ENCODE measurements around the gene LNPEP. TPM values are rescaled to one million over a fixed set of nuclear protein-coding genes. Genes with fewer than 3 reads are reported as not detected.

Gene LNPEP
- total and polyA plus RNA-seq, 2 of the 13 experiments (the other 11 are each of a cell fraction or from before 2014, with no cell fraction given): 8.0 to 16.9 TPM

DNA sequence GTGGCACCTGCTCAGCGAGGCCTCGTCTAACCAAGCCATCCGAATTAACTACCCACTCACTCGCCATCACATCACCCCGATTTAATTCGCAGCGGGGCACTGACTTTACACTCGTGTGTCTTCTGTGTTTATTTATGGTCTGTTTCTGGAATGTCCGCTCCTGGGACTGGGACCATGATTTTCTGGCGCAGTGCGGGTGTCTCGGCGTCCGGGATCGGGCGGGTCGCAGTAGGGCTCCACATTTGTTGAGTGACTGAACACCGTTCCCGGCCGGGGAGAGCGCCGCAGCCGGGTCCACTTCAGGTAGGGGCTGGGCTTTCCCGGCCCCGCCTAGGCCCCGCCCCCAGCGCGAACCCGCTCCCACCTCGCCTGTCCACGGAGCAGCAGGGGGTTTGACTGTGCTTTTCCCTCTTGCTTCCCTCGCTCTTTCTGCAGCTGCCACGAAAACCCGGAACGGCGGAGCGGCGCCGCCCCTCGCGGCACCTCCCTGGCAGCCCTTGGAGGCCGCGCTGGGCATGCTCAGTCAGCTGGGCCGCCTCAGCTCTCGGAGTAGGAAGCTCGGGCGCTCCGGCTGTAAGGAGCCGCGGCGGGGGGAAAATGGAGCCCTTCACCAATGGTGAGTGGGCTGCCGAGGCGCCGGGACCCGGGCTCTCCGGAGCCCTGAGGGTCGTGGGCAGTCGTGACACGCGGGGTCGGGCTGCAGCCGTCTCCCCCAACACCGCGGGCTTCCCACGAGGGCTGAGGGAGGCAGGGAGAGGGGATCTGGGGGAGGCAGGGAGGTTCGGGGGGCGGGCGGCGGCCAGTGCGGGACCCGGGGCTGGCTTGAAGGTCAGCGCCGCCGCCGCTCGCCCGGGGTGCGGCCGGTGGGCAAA, at the start of gene LNPEP (continued):
- TF ChIP-seq, protein P1, sequence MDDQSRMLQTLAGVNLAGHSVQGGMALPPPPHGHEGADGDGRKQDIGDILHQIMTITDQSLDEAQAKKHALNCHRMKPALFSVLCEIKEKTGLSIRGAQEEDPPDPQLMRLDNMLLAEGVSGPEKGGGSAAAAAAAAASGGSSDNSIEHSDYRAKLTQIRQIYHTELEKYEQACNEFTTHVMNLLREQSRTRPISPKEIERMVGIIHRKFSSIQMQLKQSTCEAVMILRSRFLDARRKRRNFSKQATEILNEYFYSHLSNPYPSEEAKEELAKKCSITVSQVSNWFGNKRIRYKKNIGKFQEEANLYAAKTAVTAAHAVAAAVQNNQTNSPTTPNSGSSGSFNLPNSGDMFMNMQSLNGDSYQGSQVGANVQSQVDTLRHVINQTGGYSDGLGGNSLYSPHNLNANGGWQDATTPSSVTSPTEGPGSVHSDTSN (CRISPR knock-in tag; IDR thresholded peaks at IDR 0.05; ENCODE audit: borderline replicate concordance): no peak
- TF ChIP-seq, protein P2, sequence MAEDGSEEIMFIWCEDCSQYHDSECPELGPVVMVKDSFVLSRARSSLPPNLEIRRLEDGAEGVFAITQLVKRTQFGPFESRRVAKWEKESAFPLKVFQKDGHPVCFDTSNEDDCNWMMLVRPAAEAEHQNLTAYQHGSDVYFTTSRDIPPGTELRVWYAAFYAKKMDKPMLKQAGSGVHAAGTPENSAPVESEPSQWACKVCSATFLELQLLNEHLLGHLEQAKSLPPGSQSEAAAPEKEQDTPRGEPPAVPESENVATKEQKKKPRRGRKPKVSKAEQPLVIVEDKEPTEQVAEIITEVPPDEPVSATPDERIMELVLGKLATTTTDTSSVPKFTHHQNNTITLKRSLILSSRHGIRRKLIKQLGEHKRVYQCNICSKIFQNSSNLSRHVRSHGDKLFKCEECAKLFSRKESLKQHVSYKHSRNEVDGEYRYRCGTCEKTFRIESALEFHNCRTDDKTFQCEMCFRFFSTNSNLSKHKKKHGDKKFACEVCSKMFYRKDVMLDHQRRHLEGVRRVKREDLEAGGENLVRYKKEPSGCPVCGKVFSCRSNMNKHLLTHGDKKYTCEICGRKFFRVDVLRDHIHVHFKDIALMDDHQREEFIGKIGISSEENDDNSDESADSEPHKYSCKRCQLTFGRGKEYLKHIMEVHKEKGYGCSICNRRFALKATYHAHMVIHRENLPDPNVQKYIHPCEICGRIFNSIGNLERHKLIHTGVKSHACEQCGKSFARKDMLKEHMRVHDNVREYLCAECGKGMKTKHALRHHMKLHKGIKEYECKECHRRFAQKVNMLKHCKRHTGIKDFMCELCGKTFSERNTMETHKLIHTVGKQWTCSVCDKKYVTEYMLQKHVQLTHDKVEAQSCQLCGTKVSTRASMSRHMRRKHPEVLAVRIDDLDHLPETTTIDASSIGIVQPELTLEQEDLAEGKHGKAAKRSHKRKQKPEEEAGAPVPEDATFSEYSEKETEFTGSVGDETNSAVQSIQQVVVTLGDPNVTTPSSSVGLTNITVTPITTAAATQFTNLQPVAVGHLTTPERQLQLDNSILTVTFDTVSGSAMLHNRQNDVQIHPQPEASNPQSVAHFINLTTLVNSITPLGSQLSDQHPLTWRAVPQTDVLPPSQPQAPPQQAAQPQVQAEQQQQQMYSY (CRISPR knock-in tag; IDR thresholded peaks at IDR 0.05): peak; percentile 99
- TF ChIP-seq ASH2L (IDR thresholded peaks at IDR 0.05; ENCODE audit: insufficient read length, low read depth, low read length) (peak; percentile 56), HMG20B (CRISPR knock-in tag; conservative IDR thresholded peaks at IDR 0.05) (peak; percentile 80; the same call in 1 of the 2 replicates), SIX4 (CRISPR knock-in tag; IDR thresholded peaks at IDR 0.05) (peak; percentile 62; the same call in 1 of the 2 replicates), ZNF383 (CRISPR knock-in tag; IDR thresholded peaks at IDR 0.05; ENCODE audit: borderline replicate concordance) (0 out of 2 replicates have a peak, but pooled peaks have one; percentile 48), CREM (IDR thresholded peaks at IDR 0.05) (no peak), CREM (CRISPR knock-in tag; IDR thresholded peaks at IDR 0.05) (no peak), CCAR2 (optimal IDR thresholded peaks at IDR 0.05; ENCODE audit: low read depth, low read length) (peak; percentile 72), ZBTB7B (CRISPR knock-in tag; IDR thresholded peaks at IDR 0.05) (peak; percentile 95), FOXK1 (CRISPR knock-in tag; IDR thresholded peaks at IDR 0.05; ENCODE audit: borderline replicate concordance, low read depth) (peak; percentile 68; the same call in 1 of the 2 replicates), KMT2B (CRISPR knock-in tag; IDR thresholded peaks at IDR 0.05) (peak; percentile 89), KMT2A (CRISPR knock-in tag; IDR thresholded peaks at IDR 0.05) (peak; percentile 95), TEAD2 (CRISPR knock-in tag; IDR thresholded peaks at IDR 0.05) (0 out of 2 replicates have a peak, but pooled peaks have one; percentile 6), AGO2 (optimal IDR thresholded peaks at IDR 0.05; ENCODE audit: low read depth, low read length) (peak; percentile 31), SPEN (CRISPR knock-in tag; IDR thresholded peaks at IDR 0.05; ENCODE audit: low read depth) (peak; percentile 93), MIER3 (CRISPR knock-in tag; IDR thresholded peaks at IDR 0.05; ENCODE audit: borderline replicate concordance) (peak; percentile 47; the same call in 1 of the 2 replicates), ZNF256 (CRISPR knock-in tag; conservative IDR thresholded peaks at IDR 0.05) (no peak)
- TF ChIP-seq, protein P3, sequence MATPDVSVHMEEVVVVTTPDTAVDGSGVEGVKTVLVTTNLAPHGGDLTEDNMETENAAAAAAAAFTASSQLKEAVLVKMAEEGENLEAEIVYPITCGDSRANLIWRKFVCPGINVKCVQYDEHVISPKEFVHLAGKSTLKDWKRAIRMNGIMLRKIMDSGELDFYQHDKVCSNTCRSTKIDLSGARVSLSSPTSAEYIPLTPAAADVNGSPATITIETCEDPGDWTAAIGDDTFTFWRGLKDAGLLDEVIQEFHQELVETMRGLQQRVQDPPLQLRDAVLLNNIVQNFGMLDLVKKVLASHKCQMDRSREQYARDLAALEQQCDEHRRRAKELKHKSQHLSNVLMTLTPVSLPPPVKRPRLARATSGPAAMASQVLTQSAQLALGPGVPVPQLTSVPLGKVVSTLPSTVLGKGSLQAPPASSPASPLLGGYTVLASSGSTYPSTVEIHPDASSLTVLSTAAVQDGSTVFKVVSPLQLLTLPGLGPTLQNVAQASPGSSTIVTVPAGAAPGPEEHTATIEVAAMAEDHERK (CRISPR knock-in tag; IDR thresholded peaks at IDR 0.05; ENCODE audit: low read depth): peak; percentile 49; the same call in 1 of the 2 replicates
- TF ChIP-seq, protein P4, sequence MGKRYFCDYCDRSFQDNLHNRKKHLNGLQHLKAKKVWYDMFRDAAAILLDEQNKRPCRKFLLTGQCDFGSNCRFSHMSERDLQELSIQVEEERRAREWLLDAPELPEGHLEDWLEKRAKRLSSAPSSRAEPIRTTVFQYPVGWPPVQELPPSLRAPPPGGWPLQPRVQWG (CRISPR knock-in tag; IDR thresholded peaks at IDR 0.05; ENCODE audit: borderline replicate concordance, low read depth): no peak
- TF ChIP-seq, protein P5, sequence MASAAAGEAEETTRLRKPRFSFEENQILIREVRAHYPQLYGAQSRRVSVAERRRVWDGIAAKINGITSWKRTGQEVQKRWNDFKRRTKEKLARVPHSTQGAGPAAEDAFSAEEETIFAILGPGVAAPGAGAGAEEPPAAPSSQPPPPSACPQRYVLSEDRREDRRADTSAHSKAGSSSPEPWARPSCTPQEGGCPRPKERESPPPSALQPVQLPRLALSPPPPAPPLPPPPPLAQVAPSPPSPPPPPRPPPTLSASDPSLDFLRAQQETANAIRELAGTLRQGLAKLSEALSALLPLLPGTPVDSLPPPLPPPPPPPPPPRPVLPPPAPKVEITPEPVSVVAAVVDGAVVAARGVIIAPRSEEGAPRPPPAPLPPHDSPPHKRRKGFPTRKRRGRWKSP (CRISPR knock-in tag; IDR thresholded peaks at IDR 0.05): peak; percentile 91

Measured in HepG2 (cell line).